ENCODE measurements around the gene CXCL12. TPM values are rescaled to one million over a fixed set of nuclear protein-coding genes. Genes with fewer than 3 reads are reported as not detected.

Gene CXCL12
- total RNA-seq, 1 experiment from 2014 or later, result 0.47 TPM

DNA sequence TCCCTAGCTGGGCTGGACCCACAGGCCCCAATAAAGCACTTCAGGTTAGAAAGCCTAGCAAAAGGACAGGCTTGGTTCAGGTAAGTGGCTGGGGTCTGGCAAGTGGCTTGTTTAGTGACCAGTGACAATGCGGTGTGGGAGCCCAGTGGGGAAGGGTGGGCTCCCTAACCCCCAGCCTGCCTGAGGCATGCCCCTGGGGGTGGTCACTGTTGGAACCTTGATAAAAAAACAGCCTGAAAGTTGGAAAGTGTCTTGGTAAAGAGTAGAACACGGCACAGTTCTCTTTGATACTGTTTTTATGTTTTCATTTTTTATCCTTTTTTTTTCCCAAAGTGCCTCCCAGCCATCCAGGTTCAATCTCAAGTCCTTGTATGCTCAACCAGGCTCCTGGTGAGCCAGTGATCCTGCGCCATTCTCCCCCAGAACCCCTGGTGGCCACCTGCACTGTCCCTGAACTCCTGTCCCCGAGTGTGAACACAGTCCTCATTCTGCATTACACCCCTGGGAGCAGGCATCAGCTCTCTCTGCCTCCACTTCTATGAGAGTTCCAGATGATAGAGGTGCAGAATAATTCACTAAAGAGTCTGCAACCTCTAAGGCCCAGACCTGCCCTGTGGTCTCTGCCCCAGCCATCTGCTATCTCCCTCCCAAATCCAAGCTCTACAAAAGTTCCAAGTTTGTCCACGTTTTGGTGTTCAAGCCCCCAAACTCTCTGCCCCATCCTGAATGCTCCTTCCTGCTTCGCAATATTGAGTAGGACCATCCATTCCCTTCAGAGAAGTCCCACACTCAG is 15.0 kb upstream of the CXCL12 start:
- CTCF ChIA-PET, result interaction anchor here (1.3 kb wide), 1 partner anchor 13 kb away, joined by 3 read pairs; no protein-coding TSS in a partner anchor
- H3K79me2 ChIP-seq (ENCODE audit: insufficient read depth, low read length), result no peaks in the 10 kb centered on the region

More for the DNA sequence above, 15.0 kb upstream of the CXCL12 start:
- no peak overlapping the region for H3K4me3 ChIP-seq (replicated peaks in 1 of 2; ENCODE audit: low read depth in 1 of 2, low read length in 2 of 2)
- no peak overlapping the region for H3K27ac ChIP-seq (ENCODE audit: low read depth, low read length)
- ChIA-PET POLR2A (no interaction called here), RAD21 (ENCODE audit: low non-redundant PET in 1 of 2, low total read pairs in 2 of 2, uncharacterized antibody in 2 of 2, unreplicated experiment in 2 of 2) (no interaction called here)
- no peak for ATAC-seq
- no peak overlapping the region for H3K4me2 ChIP-seq (ENCODE audit: low read length)
- DNase-seq (ENCODE audit: low read depth, low spot score), result no peak
- H2AFZ ChIP-seq (ENCODE audit: low read depth, low read length, poor library complexity, severe bottlenecking), result no peak overlapping the region
- H3K4me1 ChIP-seq (ENCODE audit: control insufficient read depth in 1 of 2, insufficient read depth in 2 of 2, low read length in 2 of 2), result no peaks in the 10 kb centered on the region
- no peaks in the 10 kb centered on the region for H4K20me1 ChIP-seq (ENCODE audit: insufficient read depth)
- H3K9me3 ChIP-seq (ENCODE audit: control insufficient read depth in 1 of 2, insufficient read depth in 1 of 2, low read depth in 1 of 2, low read length in 2 of 2), result no peaks in the 10 kb centered on the region
- no peak overlapping the region for H3K9ac ChIP-seq (ENCODE audit: low read length)
- H3K36me3 ChIP-seq (ENCODE audit: control insufficient read depth in 1 of 2, insufficient read depth in 2 of 2, low read length in 2 of 2), result no peaks in the 10 kb centered on the region
- TF ChIP-seq POLR2AphosphoS5 (IDR thresholded peaks at IDR 0.05; ENCODE audit: low read depth, low read length) (no peak), EZH2 (IDR thresholded peaks at IDR 0.05) (no peak), YY1 (IDR thresholded peaks at IDR 0.05; ENCODE audit: extremely low read depth, insufficient replicate concordance, low read depth, low read length) (no peak), EGR1 (IDR thresholded peaks at IDR 0.05; ENCODE audit: low read depth) (no peak), SP1 (IDR thresholded peaks at IDR 0.05; ENCODE audit: low read depth) (no peak), SIN3A (IDR thresholded peaks at IDR 0.05; ENCODE audit: low read depth) (no peak), ZNF274 (IDR thresholded peaks at IDR 0.05; ENCODE audit: low read depth, low read length) (no peak), RAD21 (IDR thresholded peaks at IDR 0.05; ENCODE audit: low read depth) (no peak), TCF7L2 (IDR thresholded peaks at IDR 0.05; ENCODE audit: borderline replicate concordance, extremely low read depth, insufficient read depth, insufficient read length) (no peak), CBX3 (IDR thresholded peaks at IDR 0.05; ENCODE audit: low read depth) (no peak), ZFX (IDR thresholded peaks at IDR 0.05) (no peak), POLR2A (IDR thresholded peaks at IDR 0.05; ENCODE audit: borderline replicate concordance, extremely low read depth, insufficient read depth, insufficient read length) (no peak), MAX (IDR thresholded peaks at IDR 0.05) (no peak), FOSL1 (IDR thresholded peaks at IDR 0.05; ENCODE audit: low read depth) (no peak), SRF (IDR thresholded peaks at IDR 0.05; ENCODE audit: low read depth) (no peak), ELF1 (IDR thresholded peaks at IDR 0.05; ENCODE audit: borderline replicate concordance, low read depth) (no peak)
- TF ChIP-seq, protein P1, sequence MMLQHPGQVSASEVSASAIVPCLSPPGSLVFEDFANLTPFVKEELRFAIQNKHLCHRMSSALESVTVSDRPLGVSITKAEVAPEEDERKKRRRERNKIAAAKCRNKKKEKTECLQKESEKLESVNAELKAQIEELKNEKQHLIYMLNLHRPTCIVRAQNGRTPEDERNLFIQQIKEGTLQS (IDR thresholded peaks at IDR 0.05), result no peak
- TF ChIP-seq, protein P2, sequence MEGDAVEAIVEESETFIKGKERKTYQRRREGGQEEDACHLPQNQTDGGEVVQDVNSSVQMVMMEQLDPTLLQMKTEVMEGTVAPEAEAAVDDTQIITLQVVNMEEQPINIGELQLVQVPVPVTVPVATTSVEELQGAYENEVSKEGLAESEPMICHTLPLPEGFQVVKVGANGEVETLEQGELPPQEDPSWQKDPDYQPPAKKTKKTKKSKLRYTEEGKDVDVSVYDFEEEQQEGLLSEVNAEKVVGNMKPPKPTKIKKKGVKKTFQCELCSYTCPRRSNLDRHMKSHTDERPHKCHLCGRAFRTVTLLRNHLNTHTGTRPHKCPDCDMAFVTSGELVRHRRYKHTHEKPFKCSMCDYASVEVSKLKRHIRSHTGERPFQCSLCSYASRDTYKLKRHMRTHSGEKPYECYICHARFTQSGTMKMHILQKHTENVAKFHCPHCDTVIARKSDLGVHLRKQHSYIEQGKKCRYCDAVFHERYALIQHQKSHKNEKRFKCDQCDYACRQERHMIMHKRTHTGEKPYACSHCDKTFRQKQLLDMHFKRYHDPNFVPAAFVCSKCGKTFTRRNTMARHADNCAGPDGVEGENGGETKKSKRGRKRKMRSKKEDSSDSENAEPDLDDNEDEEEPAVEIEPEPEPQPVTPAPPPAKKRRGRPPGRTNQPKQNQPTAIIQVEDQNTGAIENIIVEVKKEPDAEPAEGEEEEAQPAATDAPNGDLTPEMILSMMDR (IDR thresholded peaks at IDR 0.05 in 2 of 3, conservative IDR thresholded peaks at IDR 0.05 in 1 of 3; ENCODE audit: borderline replicate concordance in 1 of 3, insufficient read depth in 1 of 3, low read depth in 2 of 3, low read length in 2 of 3), result no peak
- TF ChIP-seq, protein P3, sequence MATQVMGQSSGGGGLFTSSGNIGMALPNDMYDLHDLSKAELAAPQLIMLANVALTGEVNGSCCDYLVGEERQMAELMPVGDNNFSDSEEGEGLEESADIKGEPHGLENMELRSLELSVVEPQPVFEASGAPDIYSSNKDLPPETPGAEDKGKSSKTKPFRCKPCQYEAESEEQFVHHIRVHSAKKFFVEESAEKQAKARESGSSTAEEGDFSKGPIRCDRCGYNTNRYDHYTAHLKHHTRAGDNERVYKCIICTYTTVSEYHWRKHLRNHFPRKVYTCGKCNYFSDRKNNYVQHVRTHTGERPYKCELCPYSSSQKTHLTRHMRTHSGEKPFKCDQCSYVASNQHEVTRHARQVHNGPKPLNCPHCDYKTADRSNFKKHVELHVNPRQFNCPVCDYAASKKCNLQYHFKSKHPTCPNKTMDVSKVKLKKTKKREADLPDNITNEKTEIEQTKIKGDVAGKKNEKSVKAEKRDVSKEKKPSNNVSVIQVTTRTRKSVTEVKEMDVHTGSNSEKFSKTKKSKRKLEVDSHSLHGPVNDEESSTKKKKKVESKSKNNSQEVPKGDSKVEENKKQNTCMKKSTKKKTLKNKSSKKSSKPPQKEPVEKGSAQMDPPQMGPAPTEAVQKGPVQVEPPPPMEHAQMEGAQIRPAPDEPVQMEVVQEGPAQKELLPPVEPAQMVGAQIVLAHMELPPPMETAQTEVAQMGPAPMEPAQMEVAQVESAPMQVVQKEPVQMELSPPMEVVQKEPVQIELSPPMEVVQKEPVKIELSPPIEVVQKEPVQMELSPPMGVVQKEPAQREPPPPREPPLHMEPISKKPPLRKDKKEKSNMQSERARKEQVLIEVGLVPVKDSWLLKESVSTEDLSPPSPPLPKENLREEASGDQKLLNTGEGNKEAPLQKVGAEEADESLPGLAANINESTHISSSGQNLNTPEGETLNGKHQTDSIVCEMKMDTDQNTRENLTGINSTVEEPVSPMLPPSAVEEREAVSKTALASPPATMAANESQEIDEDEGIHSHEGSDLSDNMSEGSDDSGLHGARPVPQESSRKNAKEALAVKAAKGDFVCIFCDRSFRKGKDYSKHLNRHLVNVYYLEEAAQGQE (IDR thresholded peaks at IDR 0.05; ENCODE audit: low read depth), result no peak
- H3K27me3 ChIP-seq (ENCODE audit: insufficient read depth, low read length), result peaks cover 34% of the 10 kb centered on the region
- H3K9me2 ChIP-seq (ENCODE audit: insufficient read depth), result no peaks in the 10 kb centered on the region
- intact Hi-C loops (cut with micrococcal nuclease), result no loop called here
- no TSS peak for BruUV-seq (replicated peaks)
